HG02798 (cell line): Measurements from ENCODE around the gene BICDL1.

Experiments used
- ATAC-seq: cut with Tn5 transposase; IDR thresholded peaks from one replicate; pipeline ENCODE4 v1.9.1; 2021; ENCODE audit warnings: mild to moderate bottlenecking; ENCODE audit not compliant: unreplicated experiment, poor library complexity

The BICDL1 gene

DNA sequence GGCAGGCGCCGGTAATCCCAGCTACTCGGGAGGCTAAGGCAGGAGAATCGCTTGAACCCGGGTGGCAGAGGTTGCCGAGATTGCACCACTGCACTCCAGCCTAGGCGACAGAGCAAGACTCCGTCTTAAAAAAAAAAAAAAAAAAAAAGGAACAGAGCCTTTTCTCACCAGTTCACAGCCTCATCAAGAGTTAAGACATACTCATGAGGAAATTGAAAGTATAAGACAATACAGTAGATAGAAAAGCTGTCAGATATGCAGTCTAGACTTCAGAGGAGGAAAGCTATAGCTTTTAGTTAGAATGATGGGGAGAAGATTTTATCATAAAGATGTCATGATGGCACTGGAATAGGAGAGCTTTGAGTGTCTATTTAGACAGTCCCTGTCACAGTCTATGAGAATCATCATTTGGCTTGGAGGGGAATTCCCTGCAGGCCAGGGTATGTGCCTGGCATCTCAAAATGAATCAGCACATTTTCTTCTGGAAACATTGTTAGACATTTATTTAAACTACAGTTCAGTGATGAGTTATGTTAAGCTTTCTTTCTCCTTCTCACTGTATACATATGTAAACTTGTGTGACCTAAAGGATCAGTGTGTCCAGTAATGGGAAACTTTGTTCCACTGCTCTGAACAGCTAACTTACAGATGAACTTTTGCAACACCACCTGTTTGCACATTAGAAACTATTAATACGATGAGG, 130.4 kb downstream of the BICDL1 start:
- peak; percentile 19 for ATAC-seq

DNA sequence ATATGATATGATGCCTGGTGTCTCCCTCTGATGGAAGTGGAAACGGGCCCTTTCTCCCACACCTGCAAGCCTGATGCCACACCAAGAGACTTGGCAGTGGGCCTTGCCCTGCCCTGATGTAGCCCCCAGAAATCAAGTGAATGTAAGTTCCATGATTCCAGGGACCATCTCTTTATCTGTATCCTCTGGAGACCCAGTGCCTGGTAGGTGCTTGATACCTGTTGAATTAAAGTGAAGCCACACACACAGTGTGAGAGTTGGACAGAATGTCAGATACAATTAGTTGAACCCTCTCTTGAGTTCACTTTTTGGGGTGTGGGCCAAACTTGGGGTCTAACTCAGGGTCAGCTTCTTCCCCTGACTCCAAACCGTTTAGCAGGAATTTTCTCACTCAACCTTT, 132.3 kb downstream of the BICDL1 start:
- no peak for ATAC-seq

DNA sequence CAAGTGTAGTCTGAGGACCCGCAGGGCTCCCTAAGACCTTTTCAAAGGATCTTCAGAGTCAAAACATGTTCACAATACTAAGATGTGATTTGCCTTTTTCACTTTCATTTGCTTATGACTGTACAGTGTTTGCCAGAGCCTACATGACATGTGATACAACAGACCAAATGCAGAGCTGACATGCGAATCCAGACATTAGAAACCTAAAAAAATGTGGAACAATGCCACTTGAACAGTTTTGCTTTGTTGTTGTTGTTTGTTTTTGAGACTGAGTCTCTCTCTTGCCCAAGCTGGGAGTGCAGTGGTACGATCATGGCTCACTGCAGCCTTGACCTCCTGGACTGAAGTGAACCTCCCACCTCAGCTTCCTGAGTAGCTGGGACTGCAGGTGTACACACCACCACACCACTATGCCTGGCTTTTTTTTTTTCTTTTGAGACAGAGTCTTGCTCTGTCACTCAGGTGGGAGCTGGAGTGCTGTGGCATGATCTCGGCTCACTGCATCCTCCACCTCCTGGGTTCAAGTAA, 132.8 kb downstream of the BICDL1 start:
- ATAC-seq: peak; percentile 38

DNA sequence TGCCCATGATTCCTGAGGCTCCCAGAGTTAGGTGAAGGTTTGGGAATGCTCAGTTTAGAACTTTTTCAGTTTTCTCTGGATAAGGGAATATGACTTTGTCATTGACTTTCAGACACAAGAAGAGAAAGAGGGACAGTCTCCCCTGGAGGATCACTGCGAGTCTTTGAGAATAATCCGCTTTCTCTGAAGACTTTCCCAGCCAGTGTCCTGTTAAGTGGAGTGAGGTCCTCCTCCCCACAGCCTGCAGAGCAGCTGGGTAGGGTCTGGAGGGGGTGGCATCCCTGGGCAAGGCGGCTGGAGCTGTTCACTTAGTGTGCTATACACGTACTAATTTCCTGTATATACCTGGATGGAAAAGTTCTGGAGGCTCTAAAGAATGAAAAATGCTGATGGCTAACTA, 136.0 kb downstream of the BICDL1 start:
- ATAC-seq: no peak

DNA sequence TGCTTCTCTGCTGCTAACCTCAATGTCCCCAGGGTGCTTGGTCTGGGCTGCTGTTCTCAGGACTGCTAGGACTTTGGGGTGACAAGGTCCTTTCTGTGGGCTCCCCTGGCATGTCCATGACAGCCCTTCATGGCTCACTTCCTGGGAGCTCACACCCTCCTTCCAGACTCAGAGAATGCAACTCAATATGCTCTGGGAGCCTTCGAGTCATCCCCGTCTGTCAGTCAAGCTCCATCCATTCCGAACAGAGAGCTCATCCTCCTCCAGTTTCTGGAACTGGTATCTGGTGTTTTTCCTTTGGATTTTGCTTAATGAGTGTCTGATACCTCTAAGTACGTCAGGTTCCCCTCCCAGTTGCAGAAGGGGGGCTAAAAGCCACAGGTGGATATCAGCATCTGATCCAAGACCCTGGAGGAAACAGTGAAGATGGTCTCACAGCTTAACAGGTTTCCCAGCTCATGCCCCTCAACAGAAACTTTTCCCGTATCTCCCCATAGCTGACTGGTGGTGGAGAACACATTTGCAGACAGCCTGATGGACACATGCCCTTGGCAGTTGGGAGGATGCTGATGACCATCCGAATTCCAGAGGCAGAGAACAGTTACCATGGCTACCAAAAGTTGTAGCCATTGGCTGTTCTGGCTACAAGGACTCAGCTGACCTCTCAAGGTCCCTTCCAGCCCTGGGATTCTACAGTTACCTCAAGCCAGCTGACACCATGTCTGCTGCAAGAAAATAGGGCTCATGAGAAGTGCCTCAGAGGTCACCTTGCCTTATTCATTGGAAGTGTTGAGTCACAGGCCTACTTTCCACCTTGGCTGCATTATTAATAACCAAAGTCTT, 137.0 kb downstream of the BICDL1 start:
- no peak for ATAC-seq

DNA sequence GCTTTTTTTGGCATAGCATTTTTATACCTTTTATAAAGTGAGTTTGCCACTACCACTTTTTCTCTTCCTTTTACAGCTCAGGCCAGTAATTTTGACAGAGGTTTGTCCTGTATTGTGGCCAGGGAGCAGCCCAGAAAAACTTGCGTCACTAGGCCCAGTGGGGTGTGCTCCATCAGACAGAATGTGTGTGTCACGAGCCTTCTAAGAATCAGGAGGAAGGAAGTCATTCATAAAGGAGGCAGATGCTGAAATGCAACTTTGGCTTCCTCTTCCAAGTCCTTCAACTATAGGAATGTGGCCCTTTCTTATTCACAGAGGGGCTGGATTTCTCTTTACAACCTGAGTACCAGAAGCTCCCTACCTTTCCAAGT, 137.6 kb downstream of the BICDL1 start:
- no peak for ATAC-seq

DNA sequence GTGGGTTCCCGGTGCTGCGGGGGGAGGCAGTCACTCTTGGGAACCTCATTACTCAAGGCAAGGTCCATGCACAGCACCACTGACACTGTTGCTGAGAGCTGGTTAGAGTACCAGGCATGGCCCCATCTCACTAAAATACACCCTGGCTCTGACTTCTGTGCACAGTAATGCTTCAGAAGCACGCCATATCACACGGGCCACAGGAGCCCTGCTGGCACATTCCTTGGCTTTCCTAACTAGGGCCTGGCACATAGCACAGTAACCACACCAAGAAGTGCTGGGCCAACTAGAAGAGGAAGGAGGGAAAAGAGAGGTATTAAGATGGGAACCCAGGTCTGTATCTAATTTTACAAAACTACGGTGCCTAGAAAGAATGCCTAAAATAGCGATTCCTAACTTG, 141.0 kb downstream of the BICDL1 start:
- no peak for ATAC-seq

DNA sequence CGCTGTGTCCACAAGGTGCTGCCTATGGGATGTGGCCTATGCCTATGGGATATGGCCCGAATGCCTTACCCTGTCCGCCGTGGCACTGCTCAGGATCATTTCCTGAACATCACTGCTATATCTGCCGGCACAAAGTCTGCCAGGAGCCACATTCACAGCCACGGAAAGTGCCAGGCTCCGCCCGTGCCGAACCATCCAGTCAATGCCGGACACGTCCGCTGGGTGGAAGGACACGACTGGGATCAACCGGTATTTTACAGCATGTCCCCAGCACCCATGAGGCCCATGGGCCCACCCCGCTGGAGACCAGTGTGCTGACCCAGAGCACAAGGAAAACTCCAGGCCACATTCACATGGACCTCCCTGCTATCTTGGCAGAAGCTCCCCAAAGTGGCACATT, 142.1 kb downstream of the BICDL1 start:
- ATAC-seq: no peak

DNA sequence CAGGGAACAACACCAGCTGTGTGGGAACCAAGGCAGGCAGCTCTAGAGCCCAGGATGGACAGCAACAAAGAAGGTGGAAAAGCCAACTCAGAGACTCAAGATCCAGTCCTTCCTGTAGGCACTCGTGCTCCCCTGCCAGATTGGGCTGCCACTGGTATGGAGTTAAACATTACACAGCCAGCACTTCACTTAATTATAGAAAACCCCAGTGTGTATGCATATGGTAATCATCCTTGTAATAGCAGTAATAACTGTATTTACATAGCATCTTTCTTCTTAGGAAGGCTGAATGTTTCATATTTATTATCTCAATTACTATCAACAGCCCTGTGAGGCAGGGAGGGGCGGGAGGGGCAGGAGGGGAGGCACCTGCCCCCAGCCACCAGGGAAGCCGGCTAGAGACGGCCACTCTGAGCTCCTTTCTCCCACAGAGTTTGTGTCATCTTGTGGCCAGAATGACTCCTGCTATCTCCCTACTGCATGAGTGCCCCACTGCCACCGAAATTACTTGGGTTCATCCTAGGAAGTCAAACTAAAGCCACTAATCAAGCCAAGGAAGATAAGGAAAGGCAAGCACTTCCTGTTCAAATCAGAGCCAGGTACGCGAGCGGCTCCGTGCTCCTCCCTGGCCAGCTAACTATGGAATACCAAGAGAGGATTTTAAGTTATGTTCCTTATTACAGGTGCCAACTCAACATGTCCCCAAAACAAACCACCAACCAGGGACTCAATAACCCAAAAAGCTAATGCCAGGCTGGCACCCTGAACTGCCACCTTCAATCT, 143.2 kb downstream of the BICDL1 start:
- no peak for ATAC-seq

DNA sequence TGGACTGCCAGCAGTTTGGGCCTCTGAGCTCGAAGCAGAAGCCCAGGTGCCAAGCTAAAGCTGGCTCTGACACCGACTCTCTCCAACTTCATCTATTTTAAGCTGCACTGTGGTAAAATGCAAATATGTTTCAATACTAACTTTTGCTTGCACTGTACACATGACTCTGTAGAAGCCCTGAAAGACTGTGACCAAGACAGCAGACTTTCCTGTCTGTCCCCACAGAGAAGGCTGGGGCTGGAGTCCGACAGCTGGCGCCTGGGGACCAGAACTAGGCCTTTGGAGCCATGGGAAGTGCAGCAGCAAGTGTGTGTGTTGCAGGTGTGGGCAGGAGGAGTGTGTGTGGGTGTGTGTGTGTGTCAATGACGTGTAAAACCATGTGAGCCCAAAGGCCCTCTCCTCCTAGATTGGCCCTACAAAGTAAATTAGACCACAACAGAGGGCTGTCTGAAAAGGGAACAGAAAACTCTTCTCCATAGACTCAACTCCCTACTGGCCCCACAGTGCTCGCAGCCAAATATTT, 143.9 kb downstream of the BICDL1 start:
- peak; percentile 90 for ATAC-seq

DNA sequence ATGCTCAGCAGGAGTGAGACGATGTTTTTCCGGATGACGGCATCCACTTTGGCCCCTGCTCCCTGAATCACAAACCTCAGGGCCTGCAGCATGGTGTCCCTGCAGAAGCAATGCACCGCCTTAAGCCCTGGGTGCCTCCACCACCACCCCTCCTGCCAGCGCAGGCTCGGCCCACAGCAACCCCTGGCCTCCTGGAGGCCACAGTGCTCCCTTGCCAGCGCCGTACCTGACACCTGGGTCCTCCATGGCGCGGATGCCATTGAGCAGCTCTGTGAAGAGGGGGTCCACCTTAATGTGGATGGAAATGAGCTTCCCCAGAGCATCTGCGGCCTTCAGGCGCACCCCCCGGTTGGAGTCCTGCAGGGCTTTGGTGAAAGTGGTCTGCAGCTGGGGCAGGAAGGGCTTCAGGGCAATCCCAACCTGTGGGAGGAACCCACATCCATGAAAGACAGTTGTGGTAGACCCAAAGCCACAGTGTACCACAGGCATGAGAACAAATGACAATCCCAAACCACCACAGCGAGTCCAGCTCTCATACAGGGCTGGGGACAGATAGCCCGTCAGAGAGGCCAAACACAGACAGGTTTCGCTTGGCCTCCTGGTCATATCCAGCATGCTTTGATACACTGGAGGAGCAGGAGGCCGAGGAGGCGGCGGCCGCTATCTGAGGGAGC, 145.4 kb downstream of the BICDL1 start:
- ATAC-seq: no peak

DNA sequence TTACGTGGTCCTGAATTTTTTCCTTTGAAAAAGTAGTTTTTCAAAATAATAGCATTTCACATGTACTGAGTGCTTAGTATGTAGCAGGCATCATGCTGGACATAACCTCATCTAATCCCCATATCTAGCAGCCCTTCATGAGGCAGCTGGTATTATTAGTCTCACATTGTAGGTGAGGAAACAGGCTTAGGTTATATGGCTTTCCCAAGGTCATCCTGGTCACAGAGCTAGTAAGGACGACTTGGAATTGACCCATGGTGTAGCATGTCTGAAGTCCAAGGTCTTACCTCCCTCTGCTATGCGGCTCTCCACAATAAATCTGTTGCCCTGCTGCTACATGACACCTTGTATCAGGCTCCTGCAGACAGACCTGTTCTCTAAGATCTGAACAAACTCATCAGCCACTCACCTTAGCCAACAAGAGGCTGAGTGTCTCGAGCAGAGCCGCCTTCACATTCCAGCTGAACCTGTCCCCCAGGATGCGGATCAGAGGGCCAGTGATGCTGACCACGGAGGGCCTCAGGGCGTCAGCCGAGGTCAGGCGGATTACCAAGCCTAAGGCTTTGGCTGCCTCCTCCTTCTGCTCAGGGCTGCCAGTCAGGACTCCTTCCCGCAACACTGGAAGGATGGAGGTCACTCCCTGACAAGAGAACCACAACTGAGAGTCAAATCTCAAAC, 147.2 kb downstream of the BICDL1 start:
- ATAC-seq: no peak

DNA sequence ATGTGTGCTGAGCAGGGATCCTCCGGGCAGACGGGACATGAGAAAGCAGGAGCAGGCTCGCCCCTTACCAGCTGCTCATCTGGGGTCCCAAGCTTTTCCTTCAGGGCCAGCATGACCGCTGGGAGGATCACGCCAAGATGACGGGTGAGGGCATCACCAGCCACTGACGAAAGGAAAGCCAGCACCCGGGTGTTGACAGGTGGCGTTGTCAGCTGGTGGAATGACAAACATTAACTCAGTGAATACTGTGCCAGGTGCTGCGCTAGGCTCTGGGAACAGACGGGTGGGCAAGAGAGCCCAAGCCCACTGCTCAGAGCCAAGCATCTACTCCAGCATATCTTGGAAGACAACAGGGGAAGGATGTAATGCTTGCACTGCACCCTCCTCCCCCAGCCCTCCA, 148.8 kb downstream of the BICDL1 start:
- no peak for ATAC-seq

DNA sequence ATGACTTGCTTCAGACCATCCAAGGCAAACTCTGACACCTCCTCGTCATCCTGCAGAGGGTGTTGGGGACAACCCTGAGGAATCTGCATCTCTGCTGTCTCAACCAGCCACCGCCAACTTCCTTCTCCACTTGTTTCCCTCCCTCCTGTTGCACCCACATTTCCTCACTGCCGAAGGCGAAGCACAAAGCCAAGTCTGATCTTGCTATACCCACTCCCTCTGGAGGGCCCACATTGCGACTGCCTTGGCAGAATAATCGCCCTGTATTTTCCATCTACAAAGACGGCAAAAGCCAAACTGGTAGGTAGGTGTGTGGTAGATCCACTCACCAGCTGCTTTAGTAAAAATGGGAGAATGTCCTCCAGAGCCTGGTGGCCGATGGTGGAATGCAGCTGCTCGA, 149.3 kb downstream of the BICDL1 start:
- ATAC-seq: no peak

DNA sequence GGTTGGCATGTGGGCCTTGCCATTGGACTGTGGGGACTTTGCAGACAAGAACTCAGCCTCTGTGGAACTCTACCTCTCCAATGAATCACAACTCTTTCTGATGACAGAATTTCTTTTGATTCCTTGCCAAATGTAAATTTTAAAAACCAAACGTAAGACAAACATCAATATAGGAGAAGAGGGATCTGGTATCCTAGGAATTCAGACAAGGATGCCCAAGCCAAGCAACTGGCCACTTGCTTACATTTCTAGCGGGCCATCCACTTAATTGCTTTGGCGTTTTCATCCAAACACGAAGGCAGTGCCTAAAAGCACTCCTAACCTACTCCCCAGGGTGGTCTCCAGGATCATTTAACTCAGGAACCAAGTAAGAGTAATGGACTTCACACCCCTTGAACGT, 150.9 kb downstream of the BICDL1 start:
- no peak for ATAC-seq

DNA sequence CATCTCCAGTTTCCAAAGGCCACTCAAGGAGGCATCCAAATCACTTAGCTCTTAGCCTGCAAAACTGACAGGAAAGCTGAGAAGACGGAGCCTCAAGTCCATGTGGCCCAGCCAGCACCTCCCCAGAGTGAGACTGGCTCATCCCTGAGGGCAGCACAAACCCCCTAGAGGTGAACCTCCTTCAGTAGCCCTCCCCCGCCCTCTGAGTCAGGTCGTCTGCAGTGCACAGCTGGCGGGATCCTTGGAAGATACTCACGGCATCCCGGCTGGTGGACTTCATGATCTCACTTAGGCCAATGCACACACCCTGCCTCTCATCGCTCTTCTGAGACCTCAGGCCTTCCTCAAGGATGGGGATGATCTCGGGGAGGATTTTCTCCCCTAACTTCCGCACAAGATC, 151.6 kb downstream of the BICDL1 start:
- ATAC-seq: no peak

DNA sequence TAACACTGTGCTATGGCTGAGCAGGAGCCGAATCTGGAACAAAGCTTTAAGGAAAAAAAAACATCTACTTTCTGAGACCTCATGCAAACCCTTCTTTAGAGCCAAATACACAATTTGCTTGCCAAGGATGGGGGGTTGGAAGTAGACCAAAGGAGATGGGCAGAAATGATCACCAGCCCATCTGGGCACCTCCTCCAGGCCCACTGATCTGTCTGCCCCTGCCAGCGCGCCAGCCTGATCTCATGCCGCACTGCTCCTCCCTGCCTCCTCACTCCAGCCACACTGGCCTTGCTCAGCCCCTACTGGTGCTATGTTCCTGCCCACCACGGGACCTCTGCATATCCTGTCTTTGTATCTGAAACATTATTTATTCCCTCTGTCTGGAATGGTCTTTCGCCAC, 152.3 kb downstream of the BICDL1 start:
- ATAC-seq: no peak

DNA sequence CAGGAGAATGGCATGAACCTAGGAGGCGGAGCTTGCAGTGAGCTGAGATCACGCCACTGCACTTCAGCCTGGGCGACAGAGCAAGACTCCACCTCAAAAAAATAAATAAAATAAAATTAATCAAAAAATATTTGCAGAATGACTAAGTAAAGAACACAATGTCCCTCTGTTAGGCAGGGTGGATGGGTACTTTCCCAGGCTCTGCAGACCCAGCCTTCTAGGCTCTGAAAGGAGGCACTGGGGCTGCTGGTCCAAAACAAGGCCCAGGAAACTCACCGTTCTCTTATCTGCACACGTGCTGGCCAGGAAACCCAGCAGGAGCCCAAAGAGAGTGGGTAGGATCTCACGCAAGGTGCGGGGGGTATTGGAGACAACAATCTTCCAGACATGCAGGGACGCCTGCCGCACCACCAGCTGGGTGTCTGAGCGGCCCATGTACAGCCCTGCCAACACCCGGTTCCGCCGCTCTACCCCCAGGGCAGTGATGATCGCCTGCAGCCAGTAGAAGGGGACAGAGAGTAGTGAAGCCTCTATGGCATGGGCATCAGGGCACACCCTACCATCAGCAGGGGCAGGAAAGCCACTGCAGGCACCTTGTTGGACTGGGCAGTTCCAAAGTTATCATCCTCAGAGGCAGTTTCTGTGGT, 153.3 kb downstream of the BICDL1 start:
- ATAC-seq: no peak
